HG02840 (cell line): ENCODE measurements around the gene HPN.
"Not testable (repeated sequence)": the region's sequence is repeated elsewhere in the genome, so short reads cannot be mapped to it uniquely, and the experiment has no call there.

Experiments
- ATAC-seq: cut with Tn5 transposase; IDR thresholded peaks from one replicate; pipeline ENCODE4 v1.9.1; 2021; ENCODE audit warnings: mild to moderate bottlenecking, moderate library complexity, moderate number of reproducible peaks; ENCODE audit not compliant: unreplicated experiment, low FRiP score

The HPN gene

GRCh38 chr19:35099155-35099896 lies 57.8 kb downstream of the HPN start:
- no peak for ATAC-seq

- no peak for ATAC-seq
Observed at GRCh38 chr19:35099897-35100275, 58.4 kb downstream of the HPN start.

- no peak for ATAC-seq
Observed at GRCh38 chr19:35100588-35101533, 59.3 kb downstream of the HPN start.

GRCh38 chr19:35101949-35102348 lies 60.4 kb downstream of the HPN start:
- not testable (repeated sequence) for ATAC-seq

- not testable (repeated sequence) for ATAC-seq
Observed at GRCh38 chr19:35103614-35104013, 62.1 kb downstream of the HPN start.

GRCh38 chr19:35104361-35104760 lies 62.8 kb downstream of the HPN start:
- ATAC-seq: no peak

GRCh38 chr19:35105047-35105410 lies 63.5 kb downstream of the HPN start:
- no peak for ATAC-seq

- ATAC-seq: no peak
Observed at GRCh38 chr19:35105411-35106290, 64.1 kb downstream of the HPN start.

GRCh38 chr19:35106291-35106583 lies 64.7 kb downstream of the HPN start:
- no peak for ATAC-seq

GRCh38 chr19:35106898-35107541 lies 65.5 kb downstream of the HPN start:
- no peak for ATAC-seq

- ATAC-seq: no peak
Observed at GRCh38 chr19:35107545-35107944, 66.0 kb downstream of the HPN start.

- ATAC-seq: no peak
Observed at GRCh38 chr19:35108730-35109129, 67.2 kb downstream of the HPN start.

- ATAC-seq: no peak
Observed at GRCh38 chr19:35109395-35110112, 68.0 kb downstream of the HPN start.

- ATAC-seq: no peak
Observed at GRCh38 chr19:35110974-35111373, 69.5 kb downstream of the HPN start.

- ATAC-seq: no peak
Observed at GRCh38 chr19:35112995-35113688, 71.6 kb downstream of the HPN start.

- ATAC-seq: no peak
Observed at GRCh38 chr19:35114353-35115176, 73.0 kb downstream of the HPN start.

- no peak for ATAC-seq
Observed at GRCh38 chr19:35115177-35115951, 73.8 kb downstream of the HPN start, which contains the start of gene FXYD3. Gene FXYD3 (plus strand): TSS chr19:35115823. CDS start chr19:35119377, 3,554 bp downstream.
